ENCODE data around the gene LMF2.

LMF2 gene

GRCh38 chr22:50536226-50536625, 28.7 kb upstream of the LMF2 start:
- CTCF ChIA-PET: interaction anchor here (0.5 to 1.5 kb wide), 4 partner anchors 9 to 117 kb away, joined by 3 to 6 read pairs (median 4); partner anchors contain the start of genes SCO2 and SYCE3
- Histone ChIP-seq H3K4me1 (ENCODE audit: control insufficient read depth, insufficient read depth, low read length) (peaks cover 8% of the 10 kb centered on the region), H3K27ac (ENCODE audit: extremely low read depth, low read depth, low read length) (no peak overlapping the region)

GRCh38 chr22:50535113-50535512, 27.6 kb upstream of the LMF2 start:
- ChIA-PET POLR2A (interaction anchor here (0.5 to 1.0 kb wide), 3 partner anchors 35 to 429 kb away, joined by 3 to 8 read pairs (median 4); no protein-coding TSS in a partner anchor), CTCF (interaction anchor here (0.6 to 1.5 kb wide), 6 partner anchors 9 to 396 kb away, joined by 3 to 6 read pairs (median 3); partner anchors contain the start of gene SCO2)
- Histone ChIP-seq H3K4me3 (ENCODE audit: low read depth, low read length) (no peak overlapping the region), H3K9me3 (ENCODE audit: control insufficient read depth, insufficient read depth, low read depth, low read length) (no peaks in the 10 kb centered on the region), H3K36me3 (ENCODE audit: control insufficient read depth in 2 of 2, insufficient read depth in 1 of 2, low read length in 2 of 2) (no peaks in the 10 kb centered on the region), H3K4me1 (ENCODE audit: control insufficient read depth, insufficient read depth, low read length) (peaks cover 5% of the 10 kb centered on the region), H3K27ac (ENCODE audit: extremely low read depth, low read depth, low read length) (no peak overlapping the region)
- TF ChIP-seq ZFP37 (tag by site-specific recombination; IDR thresholded peaks at IDR 0.05): no peak
- TF ChIP-seq ZNF18 (tag by site-specific recombination; IDR thresholded peaks at IDR 0.05): no peak
- no peak for TF ChIP-seq ZNF777 (tag by site-specific recombination; IDR thresholded peaks at IDR 0.05; ENCODE audit: borderline replicate concordance)
- TF ChIP-seq GLIS1 (tag by site-specific recombination; IDR thresholded peaks at IDR 0.05): no peak
- TF ChIP-seq ZNF10 (tag by site-specific recombination; IDR thresholded peaks at IDR 0.05): no peak
- TF ChIP-seq ZNF48 (tag by site-specific recombination; IDR thresholded peaks at IDR 0.05): no peak
- no peak for TF ChIP-seq HOXA7 (CRISPR knock-in tag; IDR thresholded peaks at IDR 0.05; ENCODE audit: borderline replicate concordance)
- TF ChIP-seq ZBTB21 (tag by site-specific recombination; IDR thresholded peaks at IDR 0.05): no peak
- TF ChIP-seq ZNF16 (tag by site-specific recombination; IDR thresholded peaks at IDR 0.05; ENCODE audit: low read depth): no peak
- no peak for TF ChIP-seq ZNF354C (tag by site-specific recombination; IDR thresholded peaks at IDR 0.05; ENCODE audit: borderline replicate concordance, low read depth)
- no peak for TF ChIP-seq ZNF148 (tag by site-specific recombination; IDR thresholded peaks at IDR 0.05; ENCODE audit: borderline replicate concordance)
- no peak for TF ChIP-seq ZSCAN23 (tag by site-specific recombination; IDR thresholded peaks at IDR 0.05)
- no peak for TF ChIP-seq ZNF560 (tag by site-specific recombination; IDR thresholded peaks at IDR 0.05; ENCODE audit: borderline replicate concordance)
- no peak for TF ChIP-seq ZBTB44 (tag by site-specific recombination; IDR thresholded peaks at IDR 0.05)

More at GRCh38 chr22:50536226-50536625, 28.7 kb upstream of the LMF2 start:
- POLR2A ChIA-PET: interaction anchor here (0.6 to 1.3 kb wide), 4 partner anchors 10 to 136 kb away, joined by 3 to 6 read pairs (median 4); partner anchors contain the start of genes LMF2, NCAPH2 and SCO2
- Histone ChIP-seq H3K36me3 (ENCODE audit: control insufficient read depth in 2 of 2, insufficient read depth in 1 of 2, low read length in 2 of 2) (no peaks in the 10 kb centered on the region), H3K9me3 (ENCODE audit: control insufficient read depth, insufficient read depth, low read depth, low read length) (no peaks in the 10 kb centered on the region), H3K4me3 (ENCODE audit: low read depth, low read length) (no peak overlapping the region)
- TF ChIP-seq SALL2 (tag by site-specific recombination; IDR thresholded peaks at IDR 0.05; ENCODE audit: borderline replicate concordance) (no peak), GFI1B (tag by site-specific recombination; IDR thresholded peaks at IDR 0.05) (no peak), KLF8 (tag by site-specific recombination; IDR thresholded peaks at IDR 0.05) (no peak)
